Measurements from ENCODE around the gene COX7C.
"Not testable (repeated sequence)": the region's sequence is repeated elsewhere in the genome, so short reads cannot be mapped to it uniquely, and the experiment has no call there.

Gene COX7C

DNA sequence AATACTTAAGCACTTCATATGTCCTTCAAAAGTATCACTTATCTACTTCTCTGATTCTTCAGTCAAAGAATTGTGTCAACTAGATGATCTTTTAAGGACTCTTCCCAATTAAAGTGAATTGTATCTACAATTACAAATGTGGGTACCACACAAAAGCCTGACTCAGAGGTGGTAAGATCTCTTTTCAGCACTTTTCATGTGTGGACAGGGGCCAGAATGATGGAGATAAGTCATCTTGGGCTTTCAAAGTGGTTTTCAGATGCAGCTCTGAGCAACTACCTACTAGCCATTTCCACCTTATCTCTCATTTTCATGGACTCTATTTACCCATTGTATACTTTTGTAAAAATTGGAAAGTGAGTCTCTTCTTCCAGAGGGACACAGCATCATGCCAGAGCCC is 8.4 kb downstream of the COX7C start:
- no peak for TF ChIP-seq SP1 (IDR thresholded peaks at IDR 0.05)
- TF ChIP-seq ELF4 (IDR thresholded peaks at IDR 0.05) = no peak
- no peak for TF ChIP-seq ARNT (IDR thresholded peaks at IDR 0.05)
- TF ChIP-seq LEF1 (IDR thresholded peaks at IDR 0.05; ENCODE audit: borderline replicate concordance) = no peak
- no peak for TF ChIP-seq FOXM1 (IDR thresholded peaks at IDR 0.05; ENCODE audit: borderline replicate concordance)
- ChIA-PET POLR2A (no interaction called here), CTCF (interaction anchor here (0.6 kb wide), 1 partner anchor 1999 kb away, joined by 4 read pairs; no protein-coding TSS in a partner anchor)
- no peak for DNase-seq (ENCODE audit: extremely low spot score)

DNA sequence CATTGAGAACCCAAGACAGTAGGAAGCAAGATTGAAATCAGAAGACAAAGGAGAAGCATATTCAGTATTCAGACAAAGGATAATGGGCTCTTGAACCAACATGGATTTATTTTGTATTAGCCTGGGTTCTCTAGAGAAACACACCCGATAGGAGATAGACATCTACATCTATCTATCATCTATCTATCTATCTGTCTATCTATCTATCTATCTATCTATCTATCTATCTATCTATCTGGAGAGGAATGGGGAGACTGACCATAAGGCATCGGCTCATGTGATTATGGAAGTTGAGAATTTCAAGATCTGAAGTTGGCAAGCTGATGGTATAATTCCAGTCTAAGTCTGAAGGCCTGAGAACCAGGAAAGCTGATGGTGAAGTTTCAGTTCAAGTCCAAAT is 13.4 kb downstream of the COX7C start:
- DNase-seq (ENCODE audit: extremely low spot score) = no peak
- TF ChIP-seq L3MBTL2 (conservative IDR thresholded peaks at IDR 0.05) = no peak
- TF ChIP-seq FOXM1 (IDR thresholded peaks at IDR 0.05; ENCODE audit: borderline replicate concordance) = no peak
- no peak for TF ChIP-seq NFRKB (IDR thresholded peaks at IDR 0.05)
- no peak for TF ChIP-seq CTBP1 (IDR thresholded peaks at IDR 0.05; ENCODE audit: borderline replicate concordance)
- no peak for TF ChIP-seq ELF4 (IDR thresholded peaks at IDR 0.05)
- TF ChIP-seq ZNF384 (IDR thresholded peaks at IDR 0.05) = no peak
- TF ChIP-seq TARDBP (IDR thresholded peaks at IDR 0.05) = no peak
- POLR2A ChIA-PET = no interaction called here
- CTCF ChIA-PET = no interaction called here

GRCh38 chr5:86640998-86641397 is 23.3 kb downstream of the COX7C start:
- DNase-seq (ENCODE audit: extremely low spot score) = no peak
- ChIA-PET POLR2A (no interaction called here), CTCF (no interaction called here)
- TF ChIP-seq SUZ12 (IDR thresholded peaks at IDR 0.05) (no peak), ELF4 (IDR thresholded peaks at IDR 0.05) (no peak), SP1 (IDR thresholded peaks at IDR 0.05) (no peak), CTBP1 (IDR thresholded peaks at IDR 0.05; ENCODE audit: borderline replicate concordance) (no peak)

- ChIA-PET POLR2A (no interaction called here), CTCF (no interaction called here)
- no peak for DNase-seq (ENCODE audit: extremely low spot score)
- TF ChIP-seq SP1 (IDR thresholded peaks at IDR 0.05) (no peak), NFRKB (IDR thresholded peaks at IDR 0.05) (no peak), L3MBTL2 (conservative IDR thresholded peaks at IDR 0.05) (no peak), HDGF (IDR thresholded peaks at IDR 0.05; ENCODE audit: borderline replicate concordance) (no peak)
These were observed 27.1 kb downstream of the COX7C start for GRCh38 chr5:86644843-86645242.

DNA sequence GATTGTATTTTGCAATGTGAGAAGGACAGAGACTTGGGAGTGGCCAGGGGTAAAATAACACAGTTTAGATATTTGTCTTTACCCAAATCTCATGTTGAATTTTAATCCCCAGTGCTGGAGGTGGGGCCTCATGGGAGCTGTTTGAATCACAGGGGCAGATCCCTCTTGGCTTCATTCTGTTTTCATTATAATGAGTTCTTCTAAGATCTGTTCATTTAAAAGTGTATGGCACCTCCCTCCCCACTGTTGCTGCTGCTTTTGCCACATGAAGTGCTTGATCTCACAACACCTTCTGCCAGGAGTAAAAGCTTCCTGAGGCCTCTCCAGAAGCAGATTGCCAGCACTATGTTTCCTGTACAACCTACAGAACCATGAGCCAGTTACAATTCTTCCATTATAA is 28.1 kb downstream of the COX7C start:
- CTCF ChIA-PET = interaction anchor here (0.6 kb wide), 1 partner anchor 732 kb away, joined by 3 read pairs; no protein-coding TSS in a partner anchor
- DNase-seq (ENCODE audit: extremely low spot score) = no peak
- no peak for TF ChIP-seq FOXK2 (IDR thresholded peaks at IDR 0.05)
- no peak for TF ChIP-seq ZNF384 (IDR thresholded peaks at IDR 0.05)
- TF ChIP-seq SP1 (IDR thresholded peaks at IDR 0.05) = no peak
- TF ChIP-seq NFRKB (IDR thresholded peaks at IDR 0.05) = no peak
- no peak for TF ChIP-seq HDGF (IDR thresholded peaks at IDR 0.05; ENCODE audit: borderline replicate concordance)
- no peak for TF ChIP-seq TARDBP (IDR thresholded peaks at IDR 0.05)
- POLR2A ChIA-PET = no interaction called here

DNA sequence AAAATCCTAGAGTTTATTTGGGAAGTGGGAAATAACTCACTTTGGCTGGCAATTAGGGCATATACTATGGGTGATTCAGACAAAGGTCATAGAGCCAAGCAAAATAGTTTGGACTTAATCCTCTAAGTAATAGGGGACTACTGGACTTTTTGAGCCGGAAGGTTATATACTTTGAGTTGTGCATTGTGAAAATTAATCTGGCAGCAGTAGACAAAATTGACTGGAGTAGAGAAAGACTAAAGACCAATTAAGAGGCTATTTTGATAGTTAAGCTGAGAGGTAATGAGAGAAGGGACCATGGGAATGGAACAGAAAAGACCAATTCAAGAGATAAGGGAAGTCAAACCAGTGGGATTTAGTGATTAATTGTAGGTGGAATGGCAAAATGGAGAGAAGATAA is 28.9 kb downstream of the COX7C start:
- CTCF ChIA-PET = no interaction called here
- no peak for TF ChIP-seq BHLHE40 (IDR thresholded peaks at IDR 0.05; ENCODE audit: borderline replicate concordance)
- no peak for TF ChIP-seq ARNT (IDR thresholded peaks at IDR 0.05)
- no peak for TF ChIP-seq SUZ12 (IDR thresholded peaks at IDR 0.05)
- no peak for TF ChIP-seq HDGF (IDR thresholded peaks at IDR 0.05; ENCODE audit: borderline replicate concordance)
- TF ChIP-seq TARDBP (IDR thresholded peaks at IDR 0.05) = no peak
- TF ChIP-seq ZNF384 (IDR thresholded peaks at IDR 0.05) = no peak
- TF ChIP-seq, protein P1, sequence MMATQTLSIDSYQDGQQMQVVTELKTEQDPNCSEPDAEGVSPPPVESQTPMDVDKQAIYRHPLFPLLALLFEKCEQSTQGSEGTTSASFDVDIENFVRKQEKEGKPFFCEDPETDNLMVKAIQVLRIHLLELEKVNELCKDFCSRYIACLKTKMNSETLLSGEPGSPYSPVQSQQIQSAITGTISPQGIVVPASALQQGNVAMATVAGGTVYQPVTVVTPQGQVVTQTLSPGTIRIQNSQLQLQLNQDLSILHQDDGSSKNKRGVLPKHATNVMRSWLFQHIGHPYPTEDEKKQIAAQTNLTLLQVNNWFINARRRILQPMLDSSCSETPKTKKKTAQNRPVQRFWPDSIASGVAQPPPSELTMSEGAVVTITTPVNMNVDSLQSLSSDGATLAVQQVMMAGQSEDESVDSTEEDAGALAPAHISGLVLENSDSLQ (IDR thresholded peaks at IDR 0.05) = no peak
- TF ChIP-seq SP1 (IDR thresholded peaks at IDR 0.05) = no peak
- TF ChIP-seq FOXA1 (IDR thresholded peaks at IDR 0.05) = no peak
- no peak for TF ChIP-seq FOXK2 (IDR thresholded peaks at IDR 0.05)
- TF ChIP-seq ELF4 (IDR thresholded peaks at IDR 0.05) = no peak
- no peak for TF ChIP-seq CTBP1 (IDR thresholded peaks at IDR 0.05; ENCODE audit: borderline replicate concordance)
- TF ChIP-seq L3MBTL2 (conservative IDR thresholded peaks at IDR 0.05) = no peak
- no peak for TF ChIP-seq LEF1 (IDR thresholded peaks at IDR 0.05; ENCODE audit: borderline replicate concordance)
- POLR2A ChIA-PET = no interaction called here
- no peak for DNase-seq (ENCODE audit: extremely low spot score)

- ChIA-PET POLR2A (no interaction called here), CTCF (no interaction called here)
- DNase-seq (ENCODE audit: extremely low spot score) = no peak
- TF ChIP-seq BHLHE40 (IDR thresholded peaks at IDR 0.05; ENCODE audit: borderline replicate concordance) (no peak), HDGF (IDR thresholded peaks at IDR 0.05; ENCODE audit: borderline replicate concordance) (no peak)
These were observed 32.2 kb downstream of the COX7C start for GRCh38 chr5:86649832-86650505.

GRCh38 chr5:86660771-86661170 is 43.0 kb downstream of the COX7C start:
- POLR2A ChIA-PET; DNase-seq (ENCODE audit: extremely low spot score); CTCF ChIA-PET: not testable (repeated sequence)

DNA sequence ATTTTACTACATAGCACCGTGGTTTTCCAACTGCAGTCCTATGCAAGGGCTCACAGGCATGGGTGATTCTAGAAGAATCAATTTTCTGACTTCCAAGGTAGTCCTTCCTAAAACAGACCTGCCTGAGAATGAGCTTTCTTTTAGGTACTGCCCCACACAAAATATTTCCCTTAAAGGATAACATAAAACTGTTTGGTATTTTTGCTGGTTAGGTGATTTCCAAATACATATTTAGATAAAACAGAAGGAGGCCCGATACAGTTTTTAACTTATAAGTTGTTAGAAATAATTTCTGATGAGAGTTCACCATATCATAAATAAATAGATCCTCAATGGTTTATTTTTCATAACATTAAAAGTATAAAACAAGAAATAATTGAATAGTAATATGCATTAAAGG is 46.4 kb downstream of the COX7C start:
- CTCF ChIA-PET = no interaction called here

More for the DNA sequence above, 46.4 kb downstream of the COX7C start:
- TF ChIP-seq ZNF384 (IDR thresholded peaks at IDR 0.05) = no peak
- TF ChIP-seq CTBP1 (IDR thresholded peaks at IDR 0.05; ENCODE audit: borderline replicate concordance) = no peak
- POLR2A ChIA-PET = no interaction called here
- DNase-seq (ENCODE audit: extremely low spot score) = no peak
